Nephron progenitor cell (in vitro differentiated cells): Measurements from ENCODE around the gene SWSAP1.
"Not testable (repeated sequence)": the region's sequence is repeated elsewhere in the genome, so short reads cannot be mapped to it uniquely, and the experiment has no call there.

ENCODE experiments used
- DNase-seq: peaks from one replicate; pipeline ENCODE4 v3.0.0; 2021
- H3K27ac Mint-ChIP-seq: 2 replicates; pipeline ENCODE4 v1.8.0; 2021; ENCODE audit warnings: mild to moderate bottlenecking, moderate library complexity, mixed read lengths
- H3K27me3 Mint-ChIP-seq: 2 replicates; pipeline ENCODE4 v1.8.0; 2021; ENCODE audit warnings: mild to moderate bottlenecking, low read depth, mixed read lengths; ENCODE audit not compliant: poor library complexity
- H3K36me3 Mint-ChIP-seq: 2 replicates; pipeline ENCODE4 v1.8.0; 2021; ENCODE audit warnings: low read depth, mixed read lengths
- H3K4me1 Mint-ChIP-seq: 2 replicates; pipeline ENCODE4 v1.8.0; 2021; ENCODE audit warnings: mixed read lengths
- H3K4me3 Mint-ChIP-seq: 2 replicates; pipeline ENCODE4 v1.8.0; 2021; ENCODE audit warnings: mild to moderate bottlenecking, moderate library complexity, mixed read lengths
- H3K9me3 Mint-ChIP-seq: 2 replicates; pipeline ENCODE4 v1.8.0; 2021; ENCODE audit warnings: mild to moderate bottlenecking, moderate library complexity, mixed read lengths
- CTCF ChIP-seq: fragments of 200-600 bp; sonication (generic); IDR thresholded peaks from 2 replicates; pipeline ENCODE4 v1.5.0; 2021; ENCODE audit warnings: antibody characterized with exemption

Gene SWSAP1

DNA sequence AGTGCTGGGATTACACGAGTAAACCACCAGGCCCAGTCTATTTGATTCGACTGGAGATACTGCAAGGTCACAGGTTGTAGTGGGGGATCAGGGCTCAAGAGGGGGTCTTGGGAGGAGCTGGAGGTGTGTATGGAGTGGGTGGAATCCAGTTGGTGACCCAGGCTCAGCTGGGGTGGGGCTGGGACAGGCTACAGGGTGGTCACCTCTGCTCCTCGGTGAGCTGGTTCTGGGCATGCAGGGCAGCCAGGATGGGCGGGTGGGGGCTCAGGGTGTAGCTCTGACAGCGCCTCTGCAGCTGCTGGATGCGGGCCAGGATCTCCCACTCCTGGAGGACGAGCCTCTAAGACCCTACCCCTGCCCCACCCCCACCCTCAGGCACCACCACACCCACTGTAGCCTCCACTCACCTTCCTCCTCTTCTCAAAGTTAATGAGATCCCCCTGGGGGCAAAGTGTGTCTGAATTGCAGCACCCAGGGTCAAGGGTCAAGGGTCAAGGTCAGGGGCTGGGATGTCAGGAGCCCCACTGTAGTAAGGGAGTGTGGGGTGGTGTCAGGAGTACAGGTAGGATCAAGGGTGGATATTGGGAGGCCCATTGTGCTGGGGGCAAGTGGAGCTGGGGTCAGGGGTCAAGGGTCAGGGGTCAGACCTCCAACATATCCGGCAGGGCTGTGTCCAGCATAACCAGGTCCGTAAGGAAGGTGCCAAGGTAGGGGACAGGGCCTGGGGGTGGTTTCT, 27.5 kb downstream of the SWSAP1 start:
- H3K27ac Mint-ChIP-seq = no peak overlapping the region
- no peaks in the 10 kb centered on the region for H3K9me3 Mint-ChIP-seq
- no peak for DNase-seq
- H3K27me3 Mint-ChIP-seq = peaks cover 11% of the 10 kb centered on the region
- peaks cover 29% of the 10 kb centered on the region for H3K4me1 Mint-ChIP-seq
- peaks cover 5% of the 10 kb centered on the region for H3K36me3 Mint-ChIP-seq
- H3K4me3 Mint-ChIP-seq = no peak overlapping the region
- no peak for TF ChIP-seq CTCF

GRCh38 chr19:11404588-11405222, 30.2 kb downstream of the SWSAP1 start:
- DNase-seq = no peak
- peak overlapping the region; percentile 97 for H3K27ac Mint-ChIP-seq
- H3K27me3 Mint-ChIP-seq = peaks cover 19% of the 10 kb centered on the region
- peak overlapping the region; percentile 37 for H3K4me3 Mint-ChIP-seq
- peaks cover 5% of the 10 kb centered on the region for H3K36me3 Mint-ChIP-seq
- H3K4me1 Mint-ChIP-seq = peaks cover 27% of the 10 kb centered on the region
- no peaks in the 10 kb centered on the region for H3K9me3 Mint-ChIP-seq
- TF ChIP-seq CTCF = no peak

DNA sequence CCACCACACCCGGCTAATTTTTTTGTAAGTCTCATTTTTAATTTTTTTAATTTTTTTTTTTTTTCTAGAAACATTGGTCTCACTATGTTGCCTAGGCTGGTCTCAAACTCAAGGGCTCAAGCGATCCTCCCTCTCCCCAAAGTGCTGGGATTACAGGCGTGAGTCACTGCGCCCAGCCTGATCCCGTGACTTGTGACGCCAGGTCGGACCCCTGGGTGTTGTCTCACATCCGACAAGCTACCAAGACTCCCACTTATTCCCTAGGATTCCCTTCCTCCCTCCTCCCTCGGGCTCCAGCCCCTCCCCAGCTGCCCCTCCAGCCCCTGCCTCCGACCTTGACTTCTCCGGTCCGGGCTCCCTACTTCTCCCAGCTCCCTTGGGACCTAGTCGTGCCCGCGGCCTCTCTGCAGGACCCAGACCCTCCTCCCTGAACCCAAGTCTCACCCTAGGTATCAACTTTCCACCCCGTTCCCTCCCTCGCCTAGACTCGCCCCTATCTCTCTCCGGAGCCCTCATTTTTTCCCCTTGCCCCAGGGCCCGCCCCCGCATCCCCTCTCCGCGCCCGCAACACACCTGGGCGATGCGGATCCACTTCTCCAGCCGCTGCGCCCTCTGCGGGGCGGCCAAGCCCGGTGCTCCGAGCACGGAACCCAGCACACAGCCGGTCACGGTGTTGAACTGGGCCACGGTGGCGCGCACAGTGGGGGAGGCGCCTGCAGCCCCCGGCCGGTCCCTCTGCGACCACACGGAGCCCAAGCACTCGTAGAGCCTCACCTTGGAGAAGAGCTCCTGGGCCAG, 31.6 kb downstream of the SWSAP1 start:
- H3K4me3 Mint-ChIP-seq = peak overlapping the region; percentile 18
- H3K4me1 Mint-ChIP-seq = peaks cover 19% of the 10 kb centered on the region
- peak; percentile 61 for DNase-seq
- no peaks in the 10 kb centered on the region for H3K9me3 Mint-ChIP-seq
- H3K36me3 Mint-ChIP-seq = peaks cover under 1% of the 10 kb centered on the region
- H3K27ac Mint-ChIP-seq = no peak overlapping the region
- no peak for TF ChIP-seq CTCF
- H3K27me3 Mint-ChIP-seq = peaks cover 24% of the 10 kb centered on the region

DNA sequence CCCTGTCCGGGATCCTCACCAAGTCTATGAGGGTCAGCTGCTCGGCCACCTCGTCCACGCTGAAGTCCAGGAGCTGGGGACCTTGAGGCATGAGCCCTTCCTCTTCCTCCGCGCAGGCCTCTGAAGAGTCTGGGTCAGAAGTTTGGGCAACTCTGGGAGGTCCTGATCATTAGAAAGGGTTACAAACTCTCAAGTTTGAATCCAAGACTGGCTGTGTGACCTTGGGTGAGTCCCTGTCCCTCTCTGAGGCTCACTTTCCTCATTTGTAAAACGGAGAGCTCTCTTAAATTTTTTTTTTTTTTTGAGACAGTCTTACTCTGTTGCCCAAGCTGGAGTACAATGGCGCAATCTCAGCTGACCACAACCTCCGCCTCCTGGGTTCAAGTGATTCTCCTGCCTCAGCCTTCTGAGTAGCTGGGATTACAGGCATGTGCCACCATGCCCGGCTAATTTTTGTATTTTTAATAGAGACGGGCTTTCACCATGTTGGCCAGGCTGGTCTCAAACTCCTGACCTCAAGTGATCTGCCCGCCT, 32.3 kb downstream of the SWSAP1 start:
- not testable (repeated sequence) for H3K27ac Mint-ChIP-seq, DNase-seq, H3K36me3 Mint-ChIP-seq, H3K4me3 Mint-ChIP-seq, H3K9me3 Mint-ChIP-seq
- Mint-ChIP-seq H3K4me1 (peaks cover 18% of the 10 kb centered on the region), H3K27me3 (peaks cover 29% of the 10 kb centered on the region)

GRCh38 chr19:11408591-11408990, 34.1 kb downstream of the SWSAP1 start:
- Mint-ChIP-seq H3K27me3 (peaks cover 34% of the 10 kb centered on the region), H3K4me3 (no peak overlapping the region), H3K4me1 (peaks cover 18% of the 10 kb centered on the region), H3K36me3 (no peaks in the 10 kb centered on the region), H3K27ac (no peak overlapping the region), H3K9me3 (no peaks in the 10 kb centered on the region)
- no peak for DNase-seq
- TF ChIP-seq CTCF = no peak

GRCh38 chr19:11410682-11411081, 36.2 kb downstream of the SWSAP1 start:
- H3K36me3 Mint-ChIP-seq = no peaks in the 10 kb centered on the region
- no peak overlapping the region for H3K27ac Mint-ChIP-seq
- no peak for TF ChIP-seq CTCF
- H3K4me1 Mint-ChIP-seq = peaks cover 9% of the 10 kb centered on the region
- no peaks in the 10 kb centered on the region for H3K9me3 Mint-ChIP-seq
- H3K27me3 Mint-ChIP-seq = peaks cover 46% of the 10 kb centered on the region
- no peak overlapping the region for H3K4me3 Mint-ChIP-seq
- no peak for DNase-seq
